GM12878 (cell line): ENCODE data around the gene DDR2. TPM values are rescaled to one million over a fixed set of nuclear protein-coding genes. Genes with fewer than 3 reads are reported as not detected.

ENCODE experiments used
- ASH2L ChIP-seq: fragments of 300-600, 200-600 bp; sonication (generic); IDR thresholded peaks from 2 replicates; pipeline ENCODE4 v1.6.1; 2017; ENCODE audit warnings: low read depth, mild to moderate bottlenecking, borderline replicate concordance
- BCLAF1 ChIP-seq: fragments of 450-650 bp; IDR thresholded peaks from 2 replicates; pipeline ENCODE4 v1.6.1; 2017; ENCODE audit warnings: antibody characterized with exemption, mild to moderate bottlenecking, moderate library complexity
- BMI1 ChIP-seq: fragments of 450-650 bp; IDR thresholded peaks from 2 replicates; pipeline ENCODE4 v1.6.1; 2016; ENCODE audit warnings: mild to moderate bottlenecking, moderate library complexity, borderline replicate concordance
- ETV6 ChIP-seq, 2 experiments: fragments of 450-650 bp in 1 of 2; IDR thresholded peaks in 1 of 2; conservative IDR thresholded peaks in 1 of 2; 2 replicates each; pipeline ENCODE4 v1.6.1; 2014; ENCODE audit warnings: antibody characterized with exemption in 1 of 2, borderline replicate concordance in 1 of 2, low read depth in 1 of 2, mild to moderate bottlenecking in 1 of 2, moderate library complexity in 1 of 2
- GABPA ChIP-seq: IDR thresholded peaks from 2 replicates; pipeline ENCODE4 v1.6.1; 2014; ENCODE audit warnings: antibody characterized with exemption, low read depth, mild to moderate bottlenecking, inconsistent platforms
- IKZF2 ChIP-seq, 2 experiments: fragments of 450-650 bp; IDR thresholded peaks; 2 replicates each; pipeline ENCODE4 v1.6.1; 2017; ENCODE audit warnings: mild to moderate bottlenecking in 2 of 2, moderate library complexity in 2 of 2
- LARP7 ChIP-seq: fragments of 450-650 bp; IDR thresholded peaks from 2 replicates; pipeline ENCODE4 v1.6.1; 2017; ENCODE audit warnings: mild to moderate bottlenecking
- PAX8 ChIP-seq: fragments of 450-650 bp; IDR thresholded peaks from 2 replicates; pipeline ENCODE4 v1.6.1; 2017; ENCODE audit warnings: mild to moderate bottlenecking, moderate library complexity
- ZNF592 ChIP-seq: fragments of 450-650 bp; IDR thresholded peaks from 2 replicates; pipeline ENCODE4 v1.6.1; 2017; ENCODE audit warnings: mild to moderate bottlenecking, moderate library complexity
- ZNF687 ChIP-seq: fragments of 450-650 bp; IDR thresholded peaks from 2 replicates; pipeline ENCODE4 v1.6.1; 2017; ENCODE audit warnings: mild to moderate bottlenecking, moderate library complexity
- polyA plus RNA-seq, 11 experiments: library from polyadenylated mRNA; depleted of rRNA in 4 of 11; unstranded in 6 of 11; stranded (reverse) in 5 of 11; fragments of >200 nt; fragmentation: Nextera tagmentation in 4 of 11; fragmentation: Illumina TruSeq in 1 of 11; extraction: Ambion mirVana in 4 of 11; extraction: Trizol in 1 of 11; gene quantifications; 1 replicate in 1 of 11; 2 replicates in 10 of 11; pipeline versions ENCODE4 v1.2.1 to v1.2.3, GENCODE V29; 2011 to 2016; ENCODE audit warnings: inconsistent platforms in 2 of 11, missing spikeins in 2 of 11, low read depth in 1 of 11
- total RNA-seq, 4 experiments: library from RNA; depleted of rRNA in 3 of 4; stranded (reverse); fragments of >200 nt in 3 of 4; fragmentation: Illumina TruSeq in 1 of 4; extraction: Trizol in 1 of 4; gene quantifications; 2 replicates each; pipeline versions ENCODE4 v1.2.1 to v1.2.3, GENCODE V29; 2013 to 2021
- TF ChIP-seq, protein P1 (sequence below): IDR thresholded peaks from 2 replicates; pipeline ENCODE4 v1.6.1; 2012; ENCODE audit warnings: low read length, inconsistent platforms

DDR2 gene
- total and polyA plus RNA-seq, 10 of the 15 experiments (the other 5 are each of a cell fraction or from before 2014, with no cell fraction given): 1.9 to 8.8 (median 5.5) TPM

- TF ChIP-seq ASH2L (no peak), ETV6 (conservative IDR thresholded peaks at IDR 0.05 in 1 of 2, IDR thresholded peaks at IDR 0.05 in 1 of 2; ENCODE audit: borderline replicate concordance in 1 of 2, low read depth in 1 of 2) (peak in 1 of 2 experiments; percentile 76; a peak in 1 of 4 replicates), LARP7 (no peak), IKZF2 (IDR thresholded peaks at IDR 0.05) (no peak), ZNF687 (no peak), ZNF592 (no peak), BMI1 (no peak), BCLAF1 (no peak), GABPA (0 out of 2 replicates have a peak, but pooled peaks have one; percentile 31), PAX8 (no peak)
- TF ChIP-seq, protein P1, sequence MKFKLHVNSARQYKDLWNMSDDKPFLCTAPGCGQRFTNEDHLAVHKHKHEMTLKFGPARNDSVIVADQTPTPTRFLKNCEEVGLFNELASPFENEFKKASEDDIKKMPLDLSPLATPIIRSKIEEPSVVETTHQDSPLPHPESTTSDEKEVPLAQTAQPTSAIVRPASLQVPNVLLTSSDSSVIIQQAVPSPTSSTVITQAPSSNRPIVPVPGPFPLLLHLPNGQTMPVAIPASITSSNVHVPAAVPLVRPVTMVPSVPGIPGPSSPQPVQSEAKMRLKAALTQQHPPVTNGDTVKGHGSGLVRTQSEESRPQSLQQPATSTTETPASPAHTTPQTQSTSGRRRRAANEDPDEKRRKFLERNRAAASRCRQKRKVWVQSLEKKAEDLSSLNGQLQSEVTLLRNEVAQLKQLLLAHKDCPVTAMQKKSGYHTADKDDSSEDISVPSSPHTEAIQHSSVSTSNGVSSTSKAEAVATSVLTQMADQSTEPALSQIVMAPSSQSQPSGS: no peak
Observed at GRCh38 chr1:162717548-162718184, 85.4 kb downstream of the DDR2 start (continued).
